ENCODE results near the gene NARS2.

DNA sequence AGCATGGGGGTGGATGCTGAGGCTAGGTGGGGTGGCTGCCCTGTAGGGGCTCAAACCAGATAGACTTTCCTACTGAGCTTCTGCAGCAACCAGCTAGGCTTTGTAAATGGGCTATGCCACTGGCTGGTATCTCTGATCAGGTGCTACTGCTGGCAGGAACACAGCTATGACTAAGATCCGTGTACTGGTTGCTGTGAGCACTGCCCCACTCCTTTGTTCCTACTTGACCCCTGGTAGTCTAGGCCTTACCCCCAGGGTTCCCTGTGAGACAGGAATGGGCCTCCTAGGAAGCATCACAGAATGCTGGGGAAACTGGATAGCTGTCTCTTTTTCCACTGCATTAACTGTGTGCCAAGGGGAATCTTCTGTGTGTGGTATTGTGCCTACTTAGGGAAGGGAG lies 98.6 kb downstream of the NARS2 start:
- TF ChIP-seq, protein P1, sequence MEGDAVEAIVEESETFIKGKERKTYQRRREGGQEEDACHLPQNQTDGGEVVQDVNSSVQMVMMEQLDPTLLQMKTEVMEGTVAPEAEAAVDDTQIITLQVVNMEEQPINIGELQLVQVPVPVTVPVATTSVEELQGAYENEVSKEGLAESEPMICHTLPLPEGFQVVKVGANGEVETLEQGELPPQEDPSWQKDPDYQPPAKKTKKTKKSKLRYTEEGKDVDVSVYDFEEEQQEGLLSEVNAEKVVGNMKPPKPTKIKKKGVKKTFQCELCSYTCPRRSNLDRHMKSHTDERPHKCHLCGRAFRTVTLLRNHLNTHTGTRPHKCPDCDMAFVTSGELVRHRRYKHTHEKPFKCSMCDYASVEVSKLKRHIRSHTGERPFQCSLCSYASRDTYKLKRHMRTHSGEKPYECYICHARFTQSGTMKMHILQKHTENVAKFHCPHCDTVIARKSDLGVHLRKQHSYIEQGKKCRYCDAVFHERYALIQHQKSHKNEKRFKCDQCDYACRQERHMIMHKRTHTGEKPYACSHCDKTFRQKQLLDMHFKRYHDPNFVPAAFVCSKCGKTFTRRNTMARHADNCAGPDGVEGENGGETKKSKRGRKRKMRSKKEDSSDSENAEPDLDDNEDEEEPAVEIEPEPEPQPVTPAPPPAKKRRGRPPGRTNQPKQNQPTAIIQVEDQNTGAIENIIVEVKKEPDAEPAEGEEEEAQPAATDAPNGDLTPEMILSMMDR (IDR thresholded peaks at IDR 0.05): no peak
- TF ChIP-seq EZH2 (IDR thresholded peaks at IDR 0.05; ENCODE audit: borderline replicate concordance, insufficient read depth, low read depth, low read length, poor library complexity, severe bottlenecking): no peak

Measured in B cell (primary cell).